Lung (tissue), 12 donors: ENCODE results near the gene CYBA. TPM values are rescaled to one million over a fixed set of nuclear protein-coding genes. Genes with fewer than 3 reads are reported as not detected.

ENCODE experiments used
- ATAC-seq: fragments of 200-7000 bp; cut with Tn5 transposase; one replicate; pipeline ENCODE4 v1.9.1; 2020; ENCODE audit warnings: moderate number of reproducible peaks; ENCODE audit not compliant: insufficient read depth, low FRiP score
- DNase-seq, 3 donors: peaks; one replicate each; pipeline ENCODE4 v3.0.0-alpha.2; 2013 to 2017
- H3K27ac ChIP-seq, 2 donors: one replicate each; pipeline ENCODE4 v1.5.1; 2013; ENCODE audit warnings: mild to moderate bottlenecking in 2 of 2, moderate library complexity in 2 of 2, control low read depth in 1 of 2, inconsistent platforms in 1 of 2, low read depth in 1 of 2, low read length in 1 of 2
- H3K27me3 ChIP-seq, 3 donors: one replicate each; pipeline ENCODE4 v1.5.1; 2013; ENCODE audit warnings: low read length in 2 of 3; ENCODE audit not compliant: control insufficient read depth in 3 of 3, insufficient read depth in 3 of 3
- H3K36me3 ChIP-seq, 4 donors: one replicate each; pipeline ENCODE4 v1.5.1; 2013; ENCODE audit warnings: low read length in 4 of 4, mild to moderate bottlenecking in 1 of 4, moderate library complexity in 1 of 4; ENCODE audit not compliant: control insufficient read depth in 4 of 4, insufficient read depth in 4 of 4
- H3K4me1 ChIP-seq, 5 donors: one replicate each; pipeline ENCODE4 v1.5.1; 2013; ENCODE audit warnings: low read length in 5 of 5, mild to moderate bottlenecking in 2 of 5, moderate library complexity in 1 of 5; ENCODE audit not compliant: control insufficient read depth in 5 of 5, insufficient read depth in 5 of 5
- H3K4me3 ChIP-seq: one replicate; pipeline ENCODE4 v1.5.1; 2013; ENCODE audit warnings: mild to moderate bottlenecking, control low read depth, moderate library complexity
- H3K9ac ChIP-seq, 2 donors: one replicate each; pipeline ENCODE4 v1.5.1; 2013; ENCODE audit warnings: low read length in 2 of 2, control low read depth in 1 of 2; ENCODE audit not compliant: insufficient read depth in 1 of 2
- H3K9me3 ChIP-seq, 4 donors: one replicate each; pipeline ENCODE4 v1.5.1; 2013; ENCODE audit warnings: low read length in 3 of 4, mild to moderate bottlenecking in 1 of 4, moderate library complexity in 1 of 4; ENCODE audit not compliant: control insufficient read depth in 4 of 4, insufficient read depth in 3 of 4
- CTCF ChIP-seq: IDR thresholded peaks from 2 replicates; pipeline ENCODE4 v1.5.1; 2012; ENCODE audit warnings: mild to moderate bottlenecking; ENCODE audit errors: control extremely low read depth, extremely low read depth
- WGBS, 2 donors: extraction: QIAGEN DNeasy Blood & Tissue Kit; methylation state at CpG; one replicate each; pipeline ENCODE4 v1.1.7; 2013; 5-methylcytosine and 5-hydroxymethylcytosine counted together
- polyA plus RNA-seq, 2 donors: library from polyadenylated mRNA; stranded (reverse); fragments of 200-250 nt; gene quantifications; one replicate each; pipeline ENCODE4 v1.2.1, GENCODE V29; 2013
- total RNA-seq, 2 donors: library from RNA; depleted of rRNA in 1 of 2; stranded (reverse); fragments of >200 nt in 1 of 2; gene quantifications; one replicate each; pipeline ENCODE4 v1.2.1, GENCODE V29; 2014 to 2021
- donor health status: control.
- donor health status: control.
- donor health status: Bipolar disorder and iron deficiency.
- donor health status: healthy.
- donor health status: DM: yes; HTN: yes; CAD: no.

The CYBA gene
- total and polyA plus RNA-seq, 4 donors, result 113 to 879 (median 349) TPM

DNA sequence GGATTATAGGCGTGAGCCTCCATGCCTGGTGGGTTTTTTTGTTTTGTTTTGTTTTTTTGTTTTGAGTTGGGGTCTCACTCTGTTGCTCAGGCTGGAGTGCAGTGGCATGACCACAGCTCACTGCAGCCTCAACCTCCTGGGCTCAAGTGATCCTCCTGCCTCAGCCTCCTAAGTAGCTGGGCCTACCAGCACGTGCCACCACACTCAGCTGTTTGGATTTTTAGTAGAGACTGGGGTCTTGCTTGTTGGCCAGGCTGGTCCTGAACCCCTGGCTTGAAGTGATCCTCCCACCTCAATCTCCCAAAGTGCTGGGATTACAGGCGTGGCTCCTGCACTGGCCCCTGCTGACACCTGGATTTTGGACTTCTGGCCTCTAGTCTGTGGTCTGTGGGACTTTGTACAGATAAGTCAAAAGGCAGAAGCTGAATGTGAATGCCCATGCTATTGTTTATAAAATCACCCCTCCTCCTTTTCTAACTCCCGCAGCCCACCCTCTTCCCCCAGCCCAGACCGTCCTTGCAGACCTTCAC, 29.8 kb upstream of the CYBA start:
- DNase-seq, result no peak
- WGBS, 2 donors, result 86 to 92% methylated on average over 5 of the region's 5 CpGs
- no peak overlapping the region for H3K9ac ChIP-seq
- H3K4me1 ChIP-seq, result peaks cover 0 to 2% (median 0%) of the 10 kb centered on the region in 5 donors
- H3K9me3 ChIP-seq, result no peaks in the 10 kb centered on the region
- ATAC-seq, result no peak
- no peak for TF ChIP-seq CTCF
- no peak overlapping the region for H3K27ac ChIP-seq
- H3K27me3 ChIP-seq, result peaks cover 0 to 30% (median 15%) of the 10 kb centered on the region in 3 donors
- no peak overlapping the region for H3K4me3 ChIP-seq
- no peaks in the 10 kb centered on the region for H3K36me3 ChIP-seq

GRCh38 chr16:88678224-88678979, 27.5 kb upstream of the CYBA start:
- ATAC-seq (no peak), DNase-seq (no peak)
- H3K27me3 ChIP-seq, result peaks cover 0 to 10% (median 0%) of the 10 kb centered on the region in 3 donors
- peaks cover 0 to 2% (median 0%) of the 10 kb centered on the region in 5 donors for H3K4me1 ChIP-seq
- no peak overlapping the region for H3K27ac ChIP-seq
- TF ChIP-seq CTCF, result no peak
- no peaks in the 10 kb centered on the region for H3K36me3 ChIP-seq
- H3K4me3 ChIP-seq, result no peak overlapping the region
- WGBS, 2 donors, result 65 to 87% methylated on average over 32 of the region's 32 CpGs
- no peak overlapping the region for H3K9ac ChIP-seq
- H3K9me3 ChIP-seq, result no peaks in the 10 kb centered on the region

DNA sequence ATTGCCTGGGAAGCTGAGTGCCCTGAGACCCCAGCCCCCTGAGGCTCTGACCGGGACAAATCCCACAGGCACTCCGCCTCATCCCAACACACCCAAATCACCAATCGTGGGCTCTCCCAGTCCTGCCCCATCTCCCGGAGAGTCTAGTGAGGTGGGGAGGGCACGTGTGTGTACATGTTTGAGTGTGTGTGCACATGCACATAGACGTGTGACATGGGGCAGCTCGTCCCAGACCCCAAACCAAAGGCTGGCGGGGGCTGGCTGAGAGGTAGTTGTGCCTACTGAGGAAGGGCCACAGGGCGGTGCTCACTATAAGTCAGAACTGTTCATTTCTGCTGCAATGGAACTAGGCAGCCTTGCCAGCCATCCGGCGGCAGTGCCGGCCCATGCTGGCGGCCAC, 26.9 kb upstream of the CYBA start:
- Histone ChIP-seq H3K4me3 (no peak overlapping the region), H3K27ac (no peak overlapping the region), H3K36me3 (no peaks in the 10 kb centered on the region), H3K27me3 (peaks cover 0 to 10% (median 0%) of the 10 kb centered on the region in 3 donors), H3K4me1 (peaks cover 0 to 2% (median 0%) of the 10 kb centered on the region in 5 donors), H3K9me3 (no peaks in the 10 kb centered on the region), H3K9ac (no peak overlapping the region)
- no peak for TF ChIP-seq CTCF
- no peak for ATAC-seq
- DNase-seq, result no peak
- 75 to 80% methylated on average over 13 of the region's 13 CpGs for WGBS, 2 donors
